OCI-M2 (cell line): ENCODE measurements around the gene APOL2.
"Not testable (repeated sequence)": the region's sequence is repeated elsewhere in the genome, so short reads cannot be mapped to it uniquely, and the experiment has no call there.

ENCODE experiments used
- DNase-seq: peaks from one replicate; lab custom pipeline; 2025; ENCODE audit not compliant: unreplicated experiment; lab: John Stamatoyannopoulos, UW

Gene APOL2

GRCh38 chr22:36244522-36245391 is 5.4 kb upstream of the APOL2 start:
- no peak for DNase-seq

GRCh38 chr22:36243986-36244385 is 4.7 kb upstream of the APOL2 start:
- DNase-seq, result no peak

- DNase-seq, result no peak
Measured at GRCh38 chr22:36239150-36239400, 252 bp downstream of the APOL2 start.

GRCh38 chr22:36238373-36239149 is 766 bp downstream of the APOL2 start:
- no peak for DNase-seq

- DNase-seq, result no peak
Measured at GRCh38 chr22:36237462-36238372, 1.6 kb downstream of the APOL2 start.

- DNase-seq, result no peak
Measured at GRCh38 chr22:36236388-36237319, 2.7 kb downstream of the APOL2 start.

- no peak for DNase-seq
Measured at GRCh38 chr22:36235585-36235984, 3.7 kb downstream of the APOL2 start.

GRCh38 chr22:36234919-36235318 is 4.4 kb downstream of the APOL2 start:
- no peak for DNase-seq

- DNase-seq, result no peak
Measured at GRCh38 chr22:36234213-36234612, 5.1 kb downstream of the APOL2 start.

GRCh38 chr22:36233796-36234195 is 5.5 kb downstream of the APOL2 start:
- no peak for DNase-seq

- no peak for DNase-seq
Measured at GRCh38 chr22:36232715-36233401, 6.5 kb downstream of the APOL2 start.

GRCh38 chr22:36231051-36231450 is 8.3 kb downstream of the APOL2 start:
- not testable (repeated sequence) for DNase-seq

GRCh38 chr22:36229649-36230048 is 9.7 kb downstream of the APOL2 start:
- not testable (repeated sequence) for DNase-seq

- DNase-seq, result no peak
Measured at GRCh38 chr22:36228944-36229343, 10.4 kb downstream of the APOL2 start.

GRCh38 chr22:36228369-36228768 is 11.0 kb downstream of the APOL2 start:
- not testable (repeated sequence) for DNase-seq

- no peak for DNase-seq
Measured at GRCh38 chr22:36227806-36228205, 11.5 kb downstream of the APOL2 start.

GRCh38 chr22:36227396-36227795 is 11.9 kb downstream of the APOL2 start:
- no peak for DNase-seq

- DNase-seq, result no peak
Measured at GRCh38 chr22:36226189-36226588, 13.1 kb downstream of the APOL2 start.

- DNase-seq, result no peak
Measured at GRCh38 chr22:36225333-36225922, 13.9 kb downstream of the APOL2 start.
